Measurements from ENCODE around the gene TMUB1.

TMUB1 gene

DNA sequence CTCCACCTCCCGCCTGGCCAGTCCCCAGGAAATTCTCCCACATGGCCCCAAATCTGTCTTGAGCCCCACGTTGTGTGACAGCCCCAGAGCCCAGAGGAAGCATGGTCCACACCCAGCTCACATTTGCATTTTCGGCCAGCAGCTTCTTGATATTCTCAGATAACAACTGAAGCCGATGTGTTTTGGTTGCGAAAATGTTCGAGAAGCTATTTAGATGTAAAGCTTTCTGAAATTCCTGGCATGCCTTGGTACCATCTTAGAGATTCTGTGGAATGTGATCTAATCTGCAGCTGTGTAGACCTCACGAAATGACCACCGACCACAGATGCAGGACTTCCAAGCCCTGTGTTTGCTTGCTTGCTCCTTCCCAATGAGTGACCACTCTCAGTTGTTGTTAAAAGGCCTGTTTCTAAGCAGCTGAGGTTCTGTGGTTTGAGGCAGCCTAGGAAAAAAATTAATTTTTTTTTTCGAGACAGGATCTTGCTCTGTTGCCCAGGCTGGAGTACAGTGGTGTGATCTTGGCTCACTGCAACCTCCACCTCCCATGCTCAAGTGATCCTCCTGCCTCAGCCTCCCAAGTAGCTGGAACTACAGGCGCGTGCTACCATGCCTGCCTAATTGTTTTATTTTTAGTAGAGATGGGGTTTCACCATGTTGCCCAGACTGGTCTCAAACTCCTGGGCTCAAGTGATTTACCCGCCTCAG, 15.1 kb downstream of the TMUB1 start:
- DNase-seq (ENCODE audit: low spot score): no peak

DNA sequence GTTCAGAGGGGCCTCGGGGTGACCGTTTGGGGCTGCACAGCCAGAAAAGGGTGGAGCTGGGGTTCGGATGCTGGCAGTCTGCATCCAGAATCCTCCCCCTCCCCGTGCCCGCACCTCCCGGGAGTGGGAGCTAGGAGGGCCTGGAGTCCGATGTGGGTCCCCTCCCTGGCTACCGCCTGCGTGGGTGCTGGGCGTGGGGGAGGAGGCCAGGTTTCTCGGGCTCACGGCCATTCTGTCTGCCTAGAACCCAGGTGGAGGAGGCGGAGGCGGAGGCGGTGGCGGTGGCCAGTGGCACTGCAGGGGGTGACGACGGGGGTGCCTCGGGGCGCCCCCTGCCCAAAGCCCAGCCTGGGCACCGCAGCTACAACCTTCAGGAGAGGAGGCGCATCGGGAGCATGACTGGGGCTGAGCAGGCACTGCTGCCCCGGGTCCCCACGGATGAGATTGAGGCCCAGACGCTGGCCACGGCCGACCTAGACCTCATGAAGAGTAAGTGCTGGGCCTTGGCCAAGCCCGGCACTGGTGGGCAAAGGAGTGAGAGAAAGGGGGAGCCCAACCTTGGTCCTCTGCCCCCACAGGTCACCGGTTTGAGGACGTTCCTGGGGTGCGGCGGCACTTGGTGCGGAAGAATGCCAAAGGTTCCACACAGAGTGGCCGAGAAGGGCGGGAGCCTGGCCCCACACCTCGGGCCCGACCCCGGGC, 16.9 kb downstream of the TMUB1 start:
- no peak for DNase-seq (ENCODE audit: low spot score)

DNA sequence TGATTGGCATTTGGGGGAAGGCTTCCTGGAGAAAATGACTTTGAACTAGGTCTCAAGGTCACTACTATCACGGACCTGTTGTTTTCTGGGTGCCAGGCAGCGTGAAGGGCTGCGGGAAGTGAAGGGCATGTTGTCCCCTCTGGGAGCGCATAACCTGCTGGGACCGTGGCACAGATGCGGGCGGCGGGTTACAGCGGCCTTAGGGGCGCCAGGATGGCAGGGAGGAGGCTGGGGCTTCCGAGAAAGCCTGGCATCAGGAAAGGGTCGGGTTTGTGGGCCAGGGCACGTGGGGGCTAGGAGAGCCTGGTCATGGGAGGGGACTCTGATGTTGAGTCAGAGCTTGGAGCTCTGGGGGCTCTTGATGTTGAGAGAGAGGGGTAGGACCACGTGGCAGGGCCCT, 17.8 kb downstream of the TMUB1 start:
- no peak for DNase-seq (ENCODE audit: low spot score)

DNA sequence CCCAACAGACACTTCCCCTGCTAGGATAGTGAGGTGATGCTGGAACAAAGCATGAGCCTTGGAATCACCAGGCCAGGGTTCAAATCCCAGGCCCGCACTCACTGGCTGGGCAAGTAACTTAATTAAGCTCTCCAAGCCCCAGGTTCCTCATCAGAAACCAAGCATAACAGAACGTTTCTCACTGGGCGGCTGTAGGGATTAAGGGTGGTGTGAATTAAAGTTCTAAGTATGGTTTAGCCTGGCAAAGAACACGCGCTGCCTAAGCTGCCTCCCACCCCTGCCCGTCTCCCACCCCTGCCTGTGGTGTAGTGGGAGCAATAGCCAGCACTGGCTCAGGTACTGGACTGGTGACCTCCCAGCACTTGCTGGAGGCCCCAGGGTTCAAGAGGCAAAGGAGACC, 18.3 kb downstream of the TMUB1 start:
- no peak for DNase-seq (ENCODE audit: low spot score)

DNA sequence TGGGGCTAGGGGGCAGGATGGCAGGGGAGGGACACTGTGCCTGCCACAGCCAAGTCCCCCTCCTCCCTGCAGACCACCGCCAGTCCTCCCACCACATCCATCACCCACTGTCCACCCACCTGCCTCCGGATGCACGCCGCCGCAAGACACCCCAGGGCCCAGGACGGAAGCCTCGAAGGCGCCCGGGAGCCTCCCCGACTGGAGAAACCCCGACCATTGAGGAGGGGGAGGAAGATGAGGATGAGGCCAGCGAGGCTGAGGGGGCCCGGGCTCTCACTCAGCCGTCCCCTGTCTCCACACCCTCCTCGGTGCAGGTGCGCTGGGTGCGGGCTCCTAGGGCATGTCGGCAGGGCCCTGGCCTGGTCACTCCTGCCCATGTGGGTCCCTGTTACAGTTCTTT, 18.8 kb downstream of the TMUB1 start:
- no peak for DNase-seq (ENCODE audit: low spot score)

DNA sequence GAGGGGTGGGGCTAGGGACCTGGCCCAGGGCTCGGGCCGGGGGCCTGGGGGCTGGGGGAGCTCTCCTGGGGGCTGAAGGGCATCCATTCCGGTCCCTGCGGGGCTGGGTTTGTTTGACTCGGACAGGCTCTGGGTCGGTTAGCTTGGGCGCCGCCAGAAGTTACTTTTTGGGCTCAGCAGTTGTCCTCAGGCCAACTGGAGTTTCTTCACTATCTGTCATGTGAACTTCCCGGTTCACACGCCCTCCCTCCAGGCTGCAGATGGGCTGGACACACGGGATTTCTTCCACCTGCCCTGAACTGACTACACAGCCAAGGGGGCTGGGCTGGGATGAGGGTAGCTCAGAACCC, 20.1 kb downstream of the TMUB1 start:
- no peak for DNase-seq (ENCODE audit: low spot score)

DNA sequence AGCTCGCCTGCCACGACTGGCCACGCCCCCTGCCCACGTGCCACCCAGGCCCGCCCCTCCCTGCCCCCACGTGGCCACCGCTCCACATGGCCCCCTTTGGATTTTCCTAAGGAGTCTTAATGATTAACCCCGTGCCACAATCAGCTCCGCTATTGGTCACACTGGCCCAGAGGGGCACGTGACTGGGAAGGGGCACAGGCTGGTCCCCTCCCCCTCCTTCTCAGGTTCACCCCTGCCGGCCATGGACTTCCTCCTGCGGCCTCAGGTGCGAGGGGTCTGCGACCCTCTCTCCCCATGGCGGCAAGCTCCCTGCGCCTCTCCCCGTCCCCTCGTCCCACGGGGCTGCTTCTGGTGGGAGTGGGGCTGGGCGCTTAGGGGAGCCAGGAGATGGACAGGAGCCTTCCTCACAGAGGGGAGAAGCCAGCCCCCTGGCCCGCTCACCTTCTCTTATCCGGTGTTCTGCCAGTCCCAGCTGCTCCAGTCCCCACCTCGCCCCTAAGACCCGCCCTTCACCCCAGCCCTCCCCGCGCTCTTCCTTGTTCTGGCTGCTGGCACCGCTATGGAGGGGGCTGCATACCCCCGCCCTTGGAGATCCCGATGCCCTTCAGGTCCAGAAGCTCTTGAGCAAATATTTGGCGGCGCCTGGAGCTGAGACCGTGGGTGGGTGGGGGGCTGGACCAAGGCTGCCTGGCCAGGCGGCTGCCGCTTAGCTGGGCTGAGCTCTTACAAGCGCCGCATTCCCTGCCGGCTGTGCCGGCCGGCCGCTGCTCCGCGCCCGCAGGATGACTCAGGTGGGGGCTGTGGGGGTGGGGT, 20.7 kb downstream of the TMUB1 start:
- DNase-seq (ENCODE audit: low spot score): no peak

DNA sequence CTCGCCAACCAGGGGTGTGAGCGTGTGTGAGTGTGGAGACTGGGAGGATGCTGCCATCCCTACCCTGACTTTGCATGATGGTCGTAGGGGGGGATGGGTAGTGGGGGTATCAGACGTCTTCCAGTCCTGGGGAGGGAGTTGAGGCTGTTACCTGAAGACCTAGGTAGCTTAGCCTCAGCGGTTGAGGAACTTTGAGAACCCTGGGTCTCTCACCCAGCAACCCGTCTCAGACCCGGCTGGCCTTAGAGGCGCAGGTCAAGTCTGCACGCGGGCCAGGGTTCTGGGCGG, 21.2 kb downstream of the TMUB1 start:
- no peak for DNase-seq (ENCODE audit: low spot score)

DNA sequence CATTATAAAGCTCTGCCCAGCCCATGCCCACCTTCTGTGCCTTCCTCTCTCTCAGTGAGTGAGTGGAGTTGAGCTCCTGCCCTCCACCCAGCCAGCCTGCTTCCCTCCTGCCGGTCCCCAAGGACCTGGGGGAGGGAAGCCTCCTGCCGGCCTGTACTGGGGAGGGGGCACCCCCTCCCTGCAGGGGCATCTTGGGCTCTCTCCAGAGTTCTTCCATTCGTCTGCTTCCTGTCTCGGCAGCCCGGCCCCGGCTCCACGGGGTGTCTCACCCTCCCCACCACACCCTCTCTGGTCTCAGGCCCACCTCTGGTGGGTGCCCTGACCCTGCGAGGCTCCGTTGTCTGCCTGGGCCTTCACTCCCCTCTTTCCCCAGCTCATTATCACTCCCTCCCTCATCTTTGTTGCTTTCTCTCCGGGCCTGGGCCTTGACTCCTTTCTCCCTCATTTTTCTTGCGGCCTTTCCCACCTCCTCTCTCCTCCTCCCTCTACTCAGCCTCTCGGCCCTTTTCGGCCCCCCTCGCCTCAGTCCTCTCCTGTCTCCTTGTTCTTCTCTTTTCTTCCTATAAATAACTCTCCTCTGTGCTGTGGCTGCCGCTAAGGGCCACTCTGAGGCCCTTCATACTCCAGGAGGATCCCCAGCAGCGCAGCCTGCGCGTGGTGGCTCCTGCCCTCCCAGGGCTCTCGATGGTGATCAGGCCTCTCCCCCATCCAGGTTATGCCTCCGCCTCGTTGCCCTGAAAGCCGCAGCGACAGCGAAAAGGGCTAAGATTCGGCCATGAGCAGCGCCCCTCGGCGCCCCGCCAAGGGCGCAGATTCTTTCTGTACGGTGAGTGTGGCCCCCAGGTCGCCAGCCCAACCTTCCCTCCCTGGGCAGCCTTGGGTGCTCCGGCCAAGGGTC, 21.8 kb downstream of the TMUB1 start:
- no peak for DNase-seq (ENCODE audit: low spot score)

DNA sequence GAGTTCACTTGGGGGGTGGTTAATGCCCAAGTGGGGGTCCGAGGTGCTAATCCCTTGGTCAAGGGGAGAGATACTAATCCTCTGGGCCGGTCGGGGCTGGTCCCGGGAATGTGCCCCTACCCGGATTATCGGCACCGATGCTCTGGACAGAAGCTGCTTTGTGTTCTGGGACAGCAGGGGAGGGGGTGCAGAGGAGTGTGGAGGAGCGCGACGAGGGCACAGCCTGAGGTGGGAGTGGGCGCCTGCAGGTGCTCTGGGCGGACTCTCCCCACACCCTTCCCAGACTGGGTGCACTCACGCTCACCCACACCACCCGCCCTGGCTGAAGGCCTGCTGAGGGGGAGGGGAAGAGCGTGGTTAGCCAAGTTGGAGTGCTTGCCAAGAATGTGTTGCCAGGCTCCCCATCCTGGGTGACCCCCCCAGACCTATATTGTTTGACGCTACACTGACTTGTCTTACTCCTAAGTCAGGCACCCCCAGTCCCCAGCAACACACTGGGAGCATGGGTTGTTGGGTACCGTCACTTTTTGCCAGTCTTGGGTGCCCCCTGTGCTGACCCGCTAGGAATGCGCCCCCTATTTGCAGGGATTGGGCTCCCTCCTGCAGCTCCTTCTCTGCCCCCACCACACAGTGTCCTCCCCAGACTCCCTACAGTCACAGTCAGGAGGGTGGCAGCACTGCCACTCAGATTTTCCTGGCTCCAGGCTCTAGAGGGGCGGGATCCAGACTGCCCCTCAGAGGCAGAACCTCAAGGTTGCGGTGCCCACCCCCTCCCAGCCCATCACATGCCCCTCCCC, 22.7 kb downstream of the TMUB1 start:
- peak; percentile 23 for DNase-seq (ENCODE audit: low spot score)

DNA sequence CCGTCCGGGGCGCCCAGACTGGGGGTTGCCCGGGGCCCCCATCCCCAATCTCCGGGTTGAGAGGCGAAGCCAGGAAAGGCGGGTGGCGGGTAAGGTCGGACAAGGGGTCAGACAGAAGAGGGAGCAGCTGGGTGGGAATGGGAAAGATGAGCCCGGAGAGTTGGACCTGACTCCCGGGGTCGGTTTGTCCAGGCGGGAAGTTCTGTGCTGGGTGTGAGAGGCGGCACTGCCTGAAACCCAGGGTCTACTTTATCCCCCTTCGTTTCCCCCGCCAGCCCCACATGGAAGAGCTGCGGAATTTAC, 23.2 kb downstream of the TMUB1 start:
- no peak for DNase-seq (ENCODE audit: low spot score)

DNA sequence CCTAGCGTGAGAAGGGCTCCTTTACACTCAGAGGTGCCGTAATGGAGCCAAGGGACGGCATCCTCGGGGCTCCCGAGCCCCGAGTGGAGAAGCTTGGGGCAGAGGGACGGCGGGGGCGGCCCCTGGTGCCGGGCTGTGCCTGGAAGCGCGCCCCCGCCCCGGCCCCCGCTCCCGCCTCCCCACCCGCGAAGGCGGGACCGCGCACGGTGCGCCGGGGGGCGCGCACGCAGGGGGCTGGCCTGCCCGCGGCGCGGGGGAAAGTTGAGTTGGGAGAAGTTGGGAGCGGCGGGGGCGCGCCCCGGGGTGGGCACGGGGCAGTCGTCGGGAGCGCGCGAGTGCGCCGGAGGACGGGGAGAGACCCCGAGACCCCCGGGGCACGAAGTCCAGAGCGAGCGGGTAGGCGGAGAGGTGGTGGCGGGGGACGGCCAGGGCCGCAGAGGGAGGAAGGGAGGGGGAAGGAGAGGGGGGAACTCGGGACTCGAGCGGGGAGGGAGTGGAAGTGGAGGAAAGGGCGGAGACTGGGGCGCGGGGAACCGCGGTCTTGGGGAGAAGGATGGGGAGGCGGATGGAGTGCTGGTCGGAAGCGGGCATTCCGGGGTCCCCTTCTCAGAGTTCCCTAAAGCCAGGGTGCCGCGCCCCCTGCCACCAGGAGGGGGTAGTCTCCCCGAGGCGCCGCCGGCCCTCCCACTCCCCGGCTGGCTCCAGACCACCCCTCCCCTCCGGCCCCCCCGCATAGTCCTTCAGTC, 23.8 kb downstream of the TMUB1 start, which contains the start of gene SLC4A2:
TSS of gene SLC4A2 (plus strand) at position 223 of the 746 bp plus-strand sequence. CDS start 2,399 bp downstream, outside the sequence.
- DNase-seq (ENCODE audit: low spot score): peak; percentile 63

DNA sequence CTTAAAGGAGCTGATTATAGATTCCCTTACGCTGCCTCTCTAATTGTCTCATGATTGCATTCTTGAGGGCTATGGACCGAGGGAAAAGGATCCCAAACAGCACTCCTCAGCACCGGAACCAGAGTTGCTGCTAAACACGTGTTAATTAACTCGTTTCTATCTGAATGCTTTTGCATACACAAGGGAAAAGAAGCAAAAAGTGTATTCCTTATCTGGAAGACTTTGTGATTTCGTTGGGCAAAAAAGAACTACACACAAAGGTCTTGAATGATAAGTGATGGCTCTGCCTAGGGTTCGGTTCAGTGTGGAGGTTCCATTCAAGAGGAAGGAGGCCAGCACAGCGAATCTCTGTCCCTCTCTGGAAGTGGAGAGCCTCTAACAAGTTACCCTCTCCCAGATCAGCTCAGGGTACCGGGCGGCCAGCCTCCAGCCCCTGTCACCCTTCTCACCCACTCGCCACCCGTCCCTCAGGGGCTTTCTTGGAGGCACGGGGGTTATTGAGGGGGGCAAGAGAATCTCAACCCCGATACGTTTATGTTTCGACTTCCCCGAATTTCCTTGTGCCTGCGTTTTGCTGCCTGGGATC, 24.4 kb downstream of the TMUB1 start:
- DNase-seq (ENCODE audit: low spot score): no peak

DNA sequence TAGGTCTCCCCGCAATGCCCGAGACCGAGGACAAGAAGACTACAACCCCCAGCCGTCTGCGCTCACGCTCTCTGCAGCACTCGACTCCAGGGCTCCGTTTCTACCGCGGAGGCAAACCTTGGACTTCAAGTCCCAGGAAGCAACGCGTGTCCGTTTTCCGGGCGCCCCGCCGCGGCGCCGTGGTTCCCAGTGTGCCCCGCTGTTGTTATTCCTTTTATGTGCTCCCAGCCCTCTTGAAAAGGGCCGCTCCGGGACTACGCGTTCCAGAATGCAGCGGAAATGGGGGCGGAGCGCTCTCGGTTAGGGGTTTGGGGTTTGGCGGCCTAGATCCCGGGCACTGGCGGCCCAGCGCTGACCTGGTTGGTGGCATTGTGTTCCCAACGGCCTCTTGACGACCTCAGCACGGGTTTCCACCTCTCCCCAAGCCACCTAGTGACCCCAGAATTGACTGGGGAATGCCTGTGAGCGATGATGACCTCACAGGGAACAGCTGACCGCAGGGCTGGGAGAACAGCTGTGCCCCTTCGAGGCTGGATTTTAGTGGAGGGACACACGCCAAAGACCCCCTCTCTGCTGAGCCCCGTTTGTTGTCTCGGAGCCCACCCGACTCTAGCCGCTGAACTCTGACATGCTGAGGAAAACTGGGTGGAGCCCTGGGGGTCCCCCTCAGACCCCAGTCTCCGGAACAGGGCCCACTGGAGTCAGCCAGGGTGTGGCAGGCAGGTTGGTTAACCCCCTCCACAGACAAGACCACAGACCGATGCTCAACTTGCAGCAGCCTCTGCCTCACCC, 25.1 kb downstream of the TMUB1 start:
- DNase-seq (ENCODE audit: low spot score): peak; percentile 99

DNA sequence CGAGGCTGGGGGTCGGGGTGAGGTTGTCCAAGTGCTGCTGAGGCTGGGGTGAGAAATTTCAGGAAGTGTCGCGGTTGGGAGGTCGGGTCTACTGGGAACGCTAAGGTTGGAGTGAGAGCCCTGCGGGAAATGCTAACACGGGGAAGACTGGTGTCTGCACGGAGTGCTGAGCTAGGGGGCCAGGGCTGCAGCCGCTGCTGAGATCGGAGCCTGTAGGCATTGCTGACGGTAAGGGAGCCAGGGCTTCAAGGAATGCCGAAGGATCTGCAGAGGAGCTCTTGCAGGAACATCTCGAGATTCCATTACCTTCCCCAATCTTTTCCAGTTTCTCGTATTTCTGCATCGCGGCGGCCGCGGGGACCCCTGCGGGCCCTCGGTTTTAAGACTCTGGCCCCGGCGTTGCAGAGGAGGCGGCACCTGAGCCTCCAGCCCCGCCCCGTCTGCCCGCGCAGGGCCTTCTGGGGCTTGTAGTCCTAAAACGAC, 25.7 kb downstream of the TMUB1 start, which contains the start of gene CDK5:
TSS of gene CDK5 (minus strand) at position 392 of the 483 bp plus-strand sequence. CDS start at position 343, 49 bp downstream.
- no peak for DNase-seq (ENCODE audit: low spot score)

DNA sequence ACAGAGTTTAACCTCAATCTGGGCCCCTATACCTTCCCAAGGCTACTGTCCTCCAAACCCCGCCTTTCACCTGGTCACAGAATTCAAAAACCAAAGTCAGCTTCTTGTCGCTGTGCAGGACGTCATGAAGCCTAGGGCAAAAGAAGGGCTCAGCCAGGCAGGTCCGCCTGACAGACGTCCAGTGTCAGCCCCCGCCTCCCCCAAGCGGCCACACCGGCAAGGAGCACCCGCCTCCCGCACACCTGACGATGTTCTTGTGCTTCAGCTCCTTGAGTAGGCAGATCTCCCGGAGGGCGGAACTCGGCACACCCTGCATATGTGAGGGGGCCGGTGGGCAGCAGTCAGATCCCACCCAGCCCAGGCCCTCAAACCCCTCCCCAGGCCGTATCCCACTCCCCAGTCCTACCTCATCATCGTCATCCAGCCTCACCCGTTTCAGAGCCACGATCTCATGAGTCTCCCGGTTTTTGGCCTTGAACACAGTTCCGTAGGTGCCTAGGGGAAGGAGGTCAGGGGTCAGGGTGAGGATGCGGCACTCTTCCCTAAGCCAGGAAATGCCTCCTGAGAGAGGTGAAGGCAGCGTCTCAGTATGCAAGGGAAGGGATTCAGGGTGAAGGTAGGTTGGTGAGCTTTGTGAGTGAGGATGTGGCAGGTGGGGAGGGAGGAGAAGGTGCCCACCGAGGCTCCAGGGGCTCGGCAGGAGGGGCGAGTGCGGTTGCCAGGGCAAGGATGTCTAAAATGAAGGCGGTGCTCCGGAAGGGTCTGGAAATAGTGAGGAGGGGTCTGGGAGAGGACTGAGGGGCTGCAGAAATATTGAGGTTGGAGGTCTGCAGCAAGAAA, 26.4 kb downstream of the TMUB1 start:
- no peak for DNase-seq (ENCODE audit: low spot score)

DNA sequence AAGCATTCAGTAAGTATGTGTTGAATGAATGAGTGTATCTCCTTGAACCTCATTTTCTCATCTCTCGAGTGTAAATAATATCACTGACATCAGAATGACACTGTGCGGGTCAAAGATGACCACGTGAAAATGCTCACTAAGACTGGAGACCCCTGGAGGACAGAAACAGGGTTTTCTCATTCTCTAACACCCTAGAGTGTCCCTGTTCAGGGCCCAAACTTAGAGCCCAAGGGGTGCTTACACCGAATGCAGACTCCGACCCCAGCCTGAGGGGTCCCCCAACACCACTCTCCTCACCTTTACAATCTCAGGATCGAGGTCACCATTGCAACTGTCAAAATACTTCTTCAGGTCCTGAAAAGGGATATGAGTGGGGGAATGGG, 27.0 kb downstream of the TMUB1 start:
- DNase-seq (ENCODE audit: low spot score): no peak

DNA sequence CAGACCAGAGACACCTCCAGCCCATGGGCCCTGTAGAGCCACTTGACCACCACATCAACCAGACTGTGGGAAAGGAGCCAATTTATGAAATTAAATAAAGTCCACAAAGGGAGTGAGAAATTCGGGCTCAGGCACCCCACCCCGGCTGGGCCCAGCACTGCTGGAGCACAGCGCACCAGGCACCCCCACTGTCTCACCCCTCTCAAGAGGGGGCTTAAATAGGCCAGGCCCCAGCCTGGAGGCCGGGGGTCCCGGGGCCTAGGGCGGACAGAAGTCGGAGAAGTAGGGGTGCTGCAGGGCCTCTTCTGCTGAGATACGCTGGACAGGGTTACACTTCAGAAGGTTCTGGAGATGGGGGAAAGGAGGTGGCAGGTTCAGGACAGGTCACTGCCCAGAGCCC, 29.5 kb downstream of the TMUB1 start:
- DNase-seq (ENCODE audit: low spot score): no peak

Data from activated CD4-positive, alpha-beta T cell treated with anti-CD3 and anti-CD28 coated beads, Interleukin-2, Interleukin-4, amounts not matched to agents 100 ng/mL and 50 ng/mL, durations not matched to agents 16 hours and 8 hours (primary cell).